HepG2 (cell line): Measurements from ENCODE around the gene SNAI3. TPM values are rescaled to one million over a fixed set of nuclear protein-coding genes. Genes with fewer than 3 reads are reported as not detected.

Source experiments
- FOSL2 ChIP-seq: sonication (generic); formaldehyde crosslinking; IDR thresholded peaks from 2 replicates; pipeline ENCODE4 v1.4.0; 2020; ENCODE audit warnings: missing genetic modification reagents
- HNF4A ChIP-seq: sonication (generic); formaldehyde crosslinking; IDR thresholded peaks from 2 replicates; pipeline ENCODE4 v1.4.0; 2020; ENCODE audit warnings: missing genetic modification reagents
- HNRNPH1 ChIP-seq: fragments of 200-400 bp; formaldehyde crosslinking; optimal IDR thresholded peaks from 2 replicates; pipeline ENCODE3; 2017; ENCODE audit warnings: mild to moderate bottlenecking, low read depth, low read length
- IRF2 ChIP-seq: IDR thresholded peaks from 2 replicates; pipeline ENCODE4 v1.6.1; 2018; ENCODE audit warnings: missing genetic modification reagents, missing compliant biosample characterization
- MAZ ChIP-seq, 2 experiments: sonication (generic) in 1 of 2; formaldehyde crosslinking in 1 of 2; IDR thresholded peaks; 2 replicates each; pipeline versions ENCODE4 v1.5.0 to v1.6.1; 2012 to 2020; ENCODE audit warnings: low read depth in 2 of 2, mild to moderate bottlenecking in 2 of 2, borderline replicate concordance in 1 of 2, improper control_type of control experiment in 1 of 2, low read length in 1 of 2, missing genetic modification reagents in 1 of 2, moderate library complexity in 1 of 2
- NR3C1 ChIP-seq: sonication (generic); formaldehyde crosslinking; IDR thresholded peaks from 2 replicates; pipeline ENCODE4 v1.4.0; 2020; ENCODE audit warnings: missing genetic modification reagents
- POLR2AphosphoS2 ChIP-seq: IDR thresholded peaks from 2 replicates; pipeline ENCODE4 v1.6.1; 2011; ENCODE audit warnings: low read depth, low read length, improper control_type of control experiment
- PPARG ChIP-seq: conservative IDR thresholded peaks from 2 replicates; pipeline ENCODE4 v1.6.1; 2016; ENCODE audit warnings: missing biosample characterization, missing genetic modification reagents
- SRY ChIP-seq: sonication (generic); formaldehyde crosslinking; IDR thresholded peaks from 2 replicates; pipeline ENCODE4 v1.8.0; 2022; ENCODE audit warnings: mild to moderate bottlenecking, missing genetic modification reagents
- ZNF20 ChIP-seq: sonication (generic); formaldehyde crosslinking; IDR thresholded peaks from 2 replicates; pipeline ENCODE4 v1.4.0; 2020; ENCODE audit warnings: mild to moderate bottlenecking, moderate library complexity, missing genetic modification reagents
- ZNF230 ChIP-seq: sonication (generic); formaldehyde crosslinking; IDR thresholded peaks from 2 replicates; pipeline ENCODE4 v1.4.0; 2020; ENCODE audit warnings: mild to moderate bottlenecking, missing genetic modification reagents
- ZNF24 ChIP-seq: fragments of 450-650 bp; IDR thresholded peaks from 2 replicates; pipeline ENCODE4 v1.6.1; 2017; ENCODE audit warnings: antibody characterized with exemption, mild to moderate bottlenecking
- ZNF260 ChIP-seq: sonication (generic); formaldehyde crosslinking; IDR thresholded peaks from 2 replicates; pipeline ENCODE4 v1.4.0; 2020; ENCODE audit warnings: missing genetic modification reagents, low read depth, mild to moderate bottlenecking, borderline replicate concordance
- ZNF3 ChIP-seq: IDR thresholded peaks from 2 replicates; pipeline ENCODE4 v1.7.0; 2017; ENCODE audit warnings: inconsistent platforms
- ZNF572 ChIP-seq: sonication (generic); formaldehyde crosslinking; IDR thresholded peaks from 2 replicates; pipeline ENCODE4 v1.5.1; 2020; ENCODE audit warnings: mild to moderate bottlenecking, missing genetic modification reagents
- ZNF605 ChIP-seq: sonication (generic); formaldehyde crosslinking; IDR thresholded peaks from 2 replicates; pipeline ENCODE4 v1.8.0; 2022; ENCODE audit warnings: mild to moderate bottlenecking, missing genetic modification reagents
- ZNF629 ChIP-seq: sonication (generic); formaldehyde crosslinking; conservative IDR thresholded peaks from 2 replicates; pipeline ENCODE4 v1.5.0; 2020; ENCODE audit warnings: missing genetic modification reagents
- ZNF672 ChIP-seq: sonication (generic); formaldehyde crosslinking; IDR thresholded peaks from 2 replicates; pipeline ENCODE4 v1.8.1; 2022; ENCODE audit warnings: missing genetic modification reagents
- ZNF737 ChIP-seq: sonication (generic); formaldehyde crosslinking; IDR thresholded peaks from 2 replicates; pipeline ENCODE4 v1.5.0; 2020; ENCODE audit warnings: missing genetic modification reagents, mild to moderate bottlenecking, borderline replicate concordance
- ZNF749 ChIP-seq: sonication (generic); formaldehyde crosslinking; IDR thresholded peaks from 2 replicates; pipeline ENCODE4 v1.8.0; 2022; ENCODE audit warnings: mild to moderate bottlenecking, missing genetic modification reagents, moderate library complexity, borderline replicate concordance
- polyA plus RNA-seq, 8 experiments: library from polyadenylated mRNA; depleted of rRNA in 3 of 8; stranded (reverse) in 7 of 8; unstranded in 1 of 8; fragments of >200 nt; fragmentation: Illumina TruSeq in 4 of 8; extraction: Trizol in 4 of 8; gene quantifications; 2 replicates each; pipeline versions ENCODE4 v1.2.1 to v1.2.3, GENCODE V29; 2011 to 2016; ENCODE audit warnings: low read depth in 4 of 8, missing spikeins in 1 of 8, mixed read lengths in 1 of 8; ENCODE audit not compliant: insufficient read depth in 1 of 8
- total RNA-seq, 5 experiments: library from RNA; depleted of rRNA; stranded (reverse); fragments of >200 nt; fragmentation: Illumina TruSeq; extraction: Trizol; gene quantifications; 2 replicates each; pipeline ENCODE4 v1.2.3, GENCODE V29; 2016; ENCODE audit warnings: low read depth in 1 of 5
- TF ChIP-seq, protein P1 (sequence below): sonication (generic); formaldehyde crosslinking; IDR thresholded peaks from 2 replicates; pipeline ENCODE4 v1.4.0; 2020; ENCODE audit warnings: missing genetic modification reagents
- TF ChIP-seq, protein P2 (sequence below): sonication (generic); formaldehyde crosslinking; IDR thresholded peaks from 2 replicates; pipeline ENCODE4 v1.4.0; 2020; ENCODE audit warnings: missing genetic modification reagents, low read depth, mild to moderate bottlenecking, borderline replicate concordance

The SNAI3 gene
- total and polyA plus RNA-seq, 2 of the 13 experiments (the other 11 are each of a cell fraction or from before 2014, with no cell fraction given), result 0.09 to 0.18 TPM

DNA sequence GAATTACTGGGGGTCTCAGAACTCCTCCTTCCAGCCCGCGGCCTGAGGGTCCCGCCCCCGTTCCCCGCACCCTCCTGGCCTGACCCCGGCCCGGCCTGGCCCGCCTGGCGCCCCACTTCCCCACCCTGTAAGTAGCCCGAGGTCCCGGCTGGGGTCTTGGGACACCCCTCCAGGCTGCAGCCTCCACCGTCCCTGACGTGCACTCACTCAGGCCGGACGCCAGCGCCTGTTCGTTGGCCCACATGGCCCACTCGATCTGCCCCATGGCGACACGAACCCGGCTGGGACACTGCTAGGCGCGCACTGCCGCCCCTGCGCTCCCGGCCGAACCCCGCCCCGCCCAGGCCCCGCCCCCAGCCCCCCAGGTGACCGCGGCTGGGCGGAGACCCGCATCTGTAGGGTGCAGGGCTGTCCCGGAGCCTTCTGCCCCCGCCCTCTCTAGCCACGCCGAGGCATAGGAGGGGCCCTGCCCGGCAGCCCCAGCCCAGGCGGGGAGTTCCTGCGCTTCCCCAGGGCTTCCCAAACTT lies 35.5 kb downstream of the SNAI3 start, which contains the start of gene CYBA (continued):
- no peak; the same call in 1 of the 2 replicates for TF ChIP-seq IRF2 (CRISPR knock-in tag)
- TF ChIP-seq ZNF737 (CRISPR knock-in tag), result no peak
- TF ChIP-seq ZNF230, result no peak
- TF ChIP-seq, protein P1, sequence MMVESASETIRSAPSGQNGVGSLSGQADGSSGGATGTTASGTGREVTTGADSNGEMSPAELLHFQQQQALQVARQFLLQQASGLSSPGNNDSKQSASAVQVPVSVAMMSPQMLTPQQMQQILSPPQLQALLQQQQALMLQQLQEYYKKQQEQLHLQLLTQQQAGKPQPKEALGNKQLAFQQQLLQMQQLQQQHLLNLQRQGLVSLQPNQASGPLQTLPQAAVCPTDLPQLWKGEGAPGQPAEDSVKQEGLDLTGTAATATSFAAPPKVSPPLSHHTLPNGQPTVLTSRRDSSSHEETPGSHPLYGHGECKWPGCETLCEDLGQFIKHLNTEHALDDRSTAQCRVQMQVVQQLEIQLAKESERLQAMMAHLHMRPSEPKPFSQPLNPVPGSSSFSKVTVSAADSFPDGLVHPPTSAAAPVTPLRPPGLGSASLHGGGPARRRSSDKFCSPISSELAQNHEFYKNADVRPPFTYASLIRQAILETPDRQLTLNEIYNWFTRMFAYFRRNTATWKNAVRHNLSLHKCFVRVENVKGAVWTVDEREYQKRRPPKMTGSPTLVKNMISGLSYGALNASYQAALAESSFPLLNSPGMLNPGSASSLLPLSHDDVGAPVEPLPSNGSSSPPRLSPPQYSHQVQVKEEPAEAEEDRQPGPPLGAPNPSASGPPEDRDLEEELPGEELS (CRISPR knock-in tag), result no peak
- no peak for TF ChIP-seq ZNF20 (CRISPR knock-in tag)
- TF ChIP-seq NR3C1 (CRISPR knock-in tag), result 0 out of 2 replicates have a peak, but pooled peaks have one; percentile 40
- TF ChIP-seq PPARG, result no peak
- no peak for TF ChIP-seq ZNF3
- no peak for TF ChIP-seq HNF4A (CRISPR knock-in tag)
- TF ChIP-seq ZNF24, result no peak
- TF ChIP-seq POLR2AphosphoS2, result no peak
- peak; percentile 13; the same call in 1 of the 2 replicates for TF ChIP-seq FOSL2 (CRISPR knock-in tag)
- TF ChIP-seq MAZ (IDR thresholded peaks at IDR 0.05; ENCODE audit: borderline replicate concordance, low read depth, low read length), result peak; percentile 27
- TF ChIP-seq MAZ (CRISPR knock-in tag; IDR thresholded peaks at IDR 0.05; ENCODE audit: low read depth), result peak; percentile 71; the same call in 1 of the 2 replicates
- no peak for TF ChIP-seq HNRNPH1
- no peak for TF ChIP-seq ZNF749 (CRISPR knock-in tag)
- peak; percentile 75 for TF ChIP-seq ZNF605 (CRISPR knock-in tag)
- peak; percentile 80 for TF ChIP-seq ZNF672 (CRISPR knock-in tag)
- no peak for TF ChIP-seq ZNF260 (CRISPR knock-in tag)
- peak; percentile 91; the same call in 1 of the 2 replicates for TF ChIP-seq ZNF572 (CRISPR knock-in tag)
- TF ChIP-seq, protein P2, sequence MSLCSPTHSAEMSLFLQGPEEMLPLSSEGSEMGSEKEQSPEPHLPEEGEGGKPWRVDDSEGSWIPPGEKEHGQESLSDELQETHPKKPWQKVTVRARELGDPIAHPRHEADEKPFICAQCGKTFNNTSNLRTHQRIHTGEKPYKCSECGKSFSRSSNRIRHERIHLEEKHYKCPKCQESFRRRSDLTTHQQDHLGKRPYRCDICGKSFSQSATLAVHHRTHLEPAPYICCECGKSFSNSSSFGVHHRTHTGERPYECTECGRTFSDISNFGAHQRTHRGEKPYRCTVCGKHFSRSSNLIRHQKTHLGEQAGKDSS, result no peak
- TF ChIP-seq SRY (CRISPR knock-in tag), result 0 out of 2 replicates have a peak, but pooled peaks have one; percentile 63
- TF ChIP-seq ZNF629 (CRISPR knock-in tag), result no peak
